G401 (cell line): ENCODE measurements around the gene CHN2. TPM values are rescaled to one million over a fixed set of nuclear protein-coding genes. Genes with fewer than 3 reads are reported as not detected.
A peak's percentile ranks its signal among the peaks of the same experiment; 100 is the strongest.

Experiments
- DNase-seq: peaks from one replicate; pipeline ENCODE4 v3.0.0-alpha.2; 2015; ENCODE audit warnings: low spot score
- in situ Hi-C: cut with HindIII; loops from 2 replicates; pipeline ENCODE4 v1.10.0; 2016; ENCODE audit warnings: low sequenced_read_pairs, mixed read lengths
- total RNA-seq: library from RNA; depleted of rRNA; stranded (reverse); fragments of >200 nt; shearing (Covaris generic); gene quantifications from 2 replicates; pipeline ENCODE4 v1.2.3, GENCODE V29; 2014

Gene CHN2
- total RNA-seq, 1 experiment from 2014 or later, result not detected

DNA sequence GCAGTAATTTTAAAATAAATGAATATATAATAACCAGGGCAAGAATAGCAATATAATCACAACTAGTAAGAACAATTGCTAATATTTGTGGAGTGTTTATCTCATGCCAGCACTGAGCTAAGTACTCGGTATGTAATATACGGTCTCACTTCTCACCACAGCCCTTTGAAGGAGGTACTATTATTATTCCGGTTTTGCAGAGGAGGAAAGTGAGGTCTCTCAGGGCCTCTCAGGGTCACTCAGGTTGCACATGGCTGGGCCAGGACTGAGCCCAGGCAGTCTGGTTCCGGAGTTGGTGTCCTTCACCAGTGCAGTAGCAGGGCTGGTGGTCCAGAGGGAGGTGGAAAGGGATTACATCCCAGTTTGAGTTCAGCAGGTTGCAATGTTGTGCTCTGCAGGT is 80.9 kb downstream of the CHN2 start:
- DNase-seq, result no peak
- in situ Hi-C loops, result no loop called here

DNA sequence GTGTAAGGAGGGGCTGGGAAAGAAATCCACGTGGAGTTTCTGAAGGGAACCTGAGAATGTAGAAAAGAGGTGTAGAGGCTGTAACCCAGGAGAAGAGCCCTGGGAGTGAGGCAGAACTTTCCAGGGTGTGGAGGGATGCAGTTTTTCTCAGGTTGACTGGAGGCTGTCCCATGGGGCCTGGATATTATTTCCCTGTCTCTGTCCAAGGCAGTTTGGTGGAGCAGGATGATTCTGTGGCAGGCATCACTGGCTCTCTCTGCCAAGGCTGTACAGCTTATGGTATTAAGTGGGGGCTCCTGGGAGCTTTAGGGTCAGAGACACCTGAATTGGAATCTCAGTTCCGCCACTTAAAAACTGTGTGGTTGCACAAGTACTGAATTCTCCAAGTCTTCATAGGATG is 81.6 kb downstream of the CHN2 start:
- in situ Hi-C loops, result no loop called here
- DNase-seq, result no peak

DNA sequence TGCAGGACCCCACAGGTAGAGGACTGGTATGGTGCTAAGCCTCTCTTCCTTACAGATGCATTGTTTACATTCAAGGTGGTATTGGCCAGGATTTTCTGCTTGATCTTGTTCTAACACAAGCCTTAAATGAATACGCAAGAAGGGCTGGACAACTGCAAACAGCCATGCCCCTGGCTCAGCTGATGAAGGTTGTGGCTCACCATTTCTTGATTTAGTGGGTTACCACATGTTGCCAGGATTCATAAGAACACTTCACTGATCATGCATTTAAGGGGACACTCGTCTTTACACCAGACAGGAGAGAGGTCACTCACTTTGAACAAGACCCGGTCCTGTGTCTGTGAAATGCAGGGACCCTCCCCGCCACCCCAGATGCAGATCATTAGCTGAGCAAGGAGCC is 82.2 kb downstream of the CHN2 start:
- in situ Hi-C loops, result no loop called here
- DNase-seq, result no peak

DNA sequence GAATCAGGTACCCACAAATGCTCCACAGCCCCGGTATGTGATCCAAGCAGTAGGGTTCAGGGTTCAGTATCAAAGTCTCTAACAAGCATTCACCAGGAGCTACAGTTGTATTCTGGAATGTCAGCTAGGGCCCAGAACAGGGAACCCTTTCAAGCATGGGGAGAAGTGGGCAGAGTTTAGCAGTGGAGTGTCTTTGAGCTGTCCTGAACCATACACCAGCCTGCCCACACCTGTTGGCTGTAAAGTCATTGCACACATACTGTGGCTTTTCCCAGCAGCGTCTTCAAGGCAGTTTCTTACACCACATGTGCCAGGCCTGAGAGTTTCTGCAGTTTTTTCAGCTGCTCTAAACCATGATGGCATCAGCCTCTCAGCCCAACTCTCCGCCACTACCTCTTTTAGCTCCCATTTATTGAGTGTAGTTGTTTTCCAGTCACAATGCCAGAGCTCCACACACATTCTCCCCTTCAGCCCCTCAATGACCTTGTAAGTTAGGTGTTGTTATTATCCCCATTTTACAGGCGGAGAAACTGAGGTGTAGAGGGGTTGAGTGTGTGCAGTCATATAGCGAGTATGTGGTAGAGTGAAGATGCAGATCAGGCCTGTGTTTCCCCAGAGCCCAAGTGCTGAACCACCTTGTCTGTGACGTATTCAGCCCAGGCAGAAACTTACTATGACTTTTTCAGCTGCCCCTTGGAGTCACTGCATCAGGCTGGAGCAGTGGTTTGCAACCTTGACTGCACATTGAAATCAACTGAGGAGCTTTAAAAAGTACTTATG is 83.1 kb downstream of the CHN2 start:
- no peak for DNase-seq
- in situ Hi-C loops, result no loop called here

DNA sequence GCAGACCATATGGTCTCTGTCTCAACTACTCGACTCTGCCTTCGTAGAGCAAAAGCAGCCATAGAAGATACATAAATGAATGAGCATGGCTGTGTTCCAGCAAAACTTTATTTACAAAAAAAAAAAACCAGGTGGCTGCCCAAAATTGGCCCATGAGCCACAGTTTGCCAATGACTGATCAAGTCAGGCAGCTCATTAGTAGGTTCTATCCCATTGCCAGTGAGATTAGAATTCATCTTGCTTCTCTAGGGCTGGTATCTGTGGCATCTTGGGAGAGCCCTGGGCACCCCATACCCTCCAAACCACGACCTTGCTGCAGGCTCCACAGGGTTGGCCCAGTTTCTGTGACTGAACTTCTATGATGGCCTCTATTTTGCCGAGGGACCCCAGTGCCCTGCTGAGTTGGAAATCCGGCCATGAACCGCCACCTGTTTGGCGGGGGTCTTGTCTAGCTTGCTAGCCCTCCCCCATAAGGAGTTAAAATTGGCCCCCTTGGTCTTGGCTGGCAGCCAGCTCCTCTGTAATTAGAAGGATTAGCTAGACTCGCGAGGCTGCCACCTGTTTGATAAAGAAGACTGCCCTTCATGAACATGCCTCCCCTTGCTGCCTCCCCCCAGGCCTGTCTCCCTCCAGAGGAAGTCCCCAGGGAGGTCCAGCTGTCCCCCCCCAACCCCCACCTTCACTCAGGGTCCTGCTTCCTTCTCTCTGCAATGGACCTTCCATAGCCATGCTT is 83.9 kb downstream of the CHN2 start:
- in situ Hi-C loops, result no loop called here
- DNase-seq, result no peak

DNA sequence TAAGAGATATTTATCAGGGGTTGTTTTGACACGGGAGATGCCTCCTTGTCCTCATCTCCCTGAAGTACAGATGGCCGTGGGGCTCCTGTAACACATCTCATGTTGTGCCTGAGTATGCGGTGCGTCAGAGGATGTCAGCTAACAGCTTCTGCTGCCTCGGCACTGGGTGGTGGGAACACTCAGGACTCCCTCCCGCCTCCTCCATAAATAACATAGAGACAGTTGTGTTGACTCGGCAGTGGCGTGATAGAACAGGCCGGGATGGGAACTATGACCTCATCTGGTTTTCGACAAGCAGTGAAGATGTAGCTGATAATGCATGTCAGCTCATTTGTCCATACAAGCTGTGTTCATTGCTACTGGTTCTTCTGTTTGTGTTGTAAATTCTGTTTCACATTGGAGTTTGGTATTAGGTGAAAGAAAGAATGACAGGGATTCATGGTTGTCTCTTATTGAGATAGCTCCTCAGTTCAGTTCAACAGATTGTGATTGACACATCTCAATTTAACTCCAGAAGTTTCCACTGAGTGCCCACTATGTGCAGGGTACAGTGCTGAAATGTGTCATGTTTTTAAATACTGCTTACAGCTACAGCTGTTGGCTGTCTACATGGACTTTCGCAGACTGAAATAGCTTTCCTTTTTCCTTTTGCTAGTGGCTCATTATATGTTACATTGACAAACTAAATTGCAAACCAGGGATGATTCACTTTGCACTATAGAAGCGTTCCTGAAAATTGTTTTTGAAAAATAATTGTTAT is 87.4 kb downstream of the CHN2 start:
- DNase-seq, result peak; percentile 80
- in situ Hi-C loops, result no loop called here

DNA sequence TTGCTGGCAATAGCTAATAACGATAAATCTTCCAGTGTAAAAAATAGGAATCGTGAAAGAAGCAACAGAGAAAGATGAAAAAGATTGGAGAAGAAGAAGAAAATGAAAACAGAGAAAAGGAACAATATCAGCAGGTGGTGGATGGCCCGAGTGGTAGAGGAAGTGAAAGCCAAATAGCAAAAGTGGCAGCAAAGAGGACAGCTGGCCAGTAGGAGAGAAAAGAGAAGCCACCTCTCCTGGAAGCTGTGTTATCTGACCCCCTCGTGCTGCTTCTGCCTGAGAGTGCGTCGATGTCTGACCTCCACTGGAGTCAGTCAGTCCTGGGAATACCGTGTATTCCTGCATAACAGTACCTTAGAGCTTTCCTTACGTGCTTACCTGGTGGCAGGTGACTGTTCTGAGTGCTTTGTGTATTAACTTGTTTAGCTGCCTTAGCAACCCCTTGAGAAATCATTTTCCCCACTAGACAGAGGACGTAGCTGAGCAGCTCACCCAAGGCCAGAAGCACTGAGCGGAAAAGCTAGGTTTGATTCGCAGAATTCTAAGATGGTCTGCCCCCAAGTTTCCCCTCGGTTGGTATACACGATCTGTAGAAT is 88.3 kb downstream of the CHN2 start:
- DNase-seq, result no peak
- in situ Hi-C loops, result no loop called here

DNA sequence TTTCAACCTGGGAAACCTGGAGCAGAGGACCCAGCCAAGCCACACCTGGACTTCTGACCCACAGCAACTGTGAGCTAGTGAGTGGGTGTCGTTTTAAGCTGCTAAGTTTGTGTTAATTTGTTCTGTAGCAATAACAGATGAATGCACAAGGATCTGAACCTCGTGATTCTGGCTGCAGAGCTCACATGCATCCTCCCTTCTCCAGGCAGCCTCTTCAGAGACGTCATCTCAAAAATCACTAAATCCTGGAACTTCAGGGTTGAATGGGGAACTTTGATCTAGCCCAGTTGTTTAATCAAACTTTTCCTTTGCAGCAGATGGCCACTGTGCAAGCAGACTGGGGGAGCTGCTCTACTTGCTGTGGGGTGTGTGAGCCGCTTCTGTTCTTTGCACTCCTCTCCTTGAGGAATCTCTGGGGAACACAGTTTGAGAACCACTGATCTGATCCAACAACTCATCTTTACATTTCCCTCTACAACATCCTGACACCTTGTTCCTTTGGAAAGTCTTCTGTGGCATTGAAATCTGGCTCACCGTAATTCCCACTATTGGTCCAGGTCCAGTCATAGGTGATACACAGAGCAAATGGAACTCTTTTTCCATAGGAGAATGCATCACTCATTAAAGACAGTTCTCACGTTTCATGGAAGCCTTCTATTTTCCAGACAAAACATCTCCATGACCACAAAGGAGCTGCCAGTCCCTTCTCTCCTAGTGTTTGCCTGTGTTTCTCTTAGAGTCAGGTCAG is 90.3 kb downstream of the CHN2 start:
- in situ Hi-C loops, result no loop called here
- DNase-seq, result no peak

DNA sequence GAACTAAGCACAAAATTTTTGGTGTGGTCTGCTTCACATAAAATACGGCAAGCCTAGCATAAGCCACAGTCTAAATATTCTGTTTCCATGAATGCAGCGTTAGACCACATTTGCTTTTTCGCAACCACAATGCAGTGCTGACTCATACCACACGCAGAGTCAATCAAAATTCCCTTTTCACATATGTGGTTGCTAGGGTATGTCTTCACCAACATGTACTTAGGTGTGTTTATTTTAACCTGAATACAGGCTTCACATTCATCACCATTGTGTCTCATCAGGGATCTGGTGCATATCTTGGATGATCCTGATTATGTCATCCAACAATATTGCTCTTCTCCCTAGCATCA is 90.8 kb downstream of the CHN2 start:
- DNase-seq, result no peak

DNA sequence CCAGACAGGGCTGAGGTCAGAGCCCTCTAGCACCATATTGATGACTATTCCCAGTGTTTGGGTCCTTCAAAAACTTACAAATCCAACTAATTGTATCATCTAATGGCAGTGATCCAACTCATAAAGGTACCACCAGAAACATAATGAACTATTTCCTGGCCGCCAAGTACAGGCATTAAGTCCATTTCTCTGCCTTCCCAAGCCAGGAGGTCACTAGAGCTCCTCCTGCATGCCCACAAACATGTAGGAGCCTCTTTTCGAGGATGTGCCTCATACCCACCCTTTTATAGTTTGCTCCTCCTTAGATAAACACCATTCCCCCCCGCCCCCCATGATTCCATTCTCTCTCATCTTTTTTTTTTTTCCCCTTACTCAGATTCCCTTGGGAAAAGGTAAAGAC is 91.3 kb downstream of the CHN2 start:
- DNase-seq, result no peak
- in situ Hi-C loops, result no loop called here

More for the DNA sequence above, 90.8 kb downstream of the CHN2 start:
- in situ Hi-C loops, result no loop called here

DNA sequence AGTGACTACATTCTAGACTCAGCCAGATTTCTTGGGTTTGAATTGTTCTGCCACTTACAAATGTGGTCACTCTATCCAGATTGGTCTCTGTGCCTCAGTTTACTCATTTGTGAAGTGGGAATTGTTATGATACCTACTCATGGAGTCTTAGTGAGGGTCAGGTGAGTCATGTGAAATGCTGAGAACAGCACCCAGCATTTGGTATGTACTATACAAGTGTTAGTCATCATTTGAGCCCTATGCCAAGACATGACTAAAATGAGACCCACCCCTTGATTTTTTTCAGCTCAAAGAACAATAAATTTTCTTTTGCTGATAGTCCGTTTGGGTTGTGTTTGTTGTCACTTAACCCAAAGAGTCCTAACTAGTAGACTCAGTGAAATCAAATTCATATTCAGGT is 92.8 kb downstream of the CHN2 start:
- in situ Hi-C loops, result no loop called here
- DNase-seq, result no peak

DNA sequence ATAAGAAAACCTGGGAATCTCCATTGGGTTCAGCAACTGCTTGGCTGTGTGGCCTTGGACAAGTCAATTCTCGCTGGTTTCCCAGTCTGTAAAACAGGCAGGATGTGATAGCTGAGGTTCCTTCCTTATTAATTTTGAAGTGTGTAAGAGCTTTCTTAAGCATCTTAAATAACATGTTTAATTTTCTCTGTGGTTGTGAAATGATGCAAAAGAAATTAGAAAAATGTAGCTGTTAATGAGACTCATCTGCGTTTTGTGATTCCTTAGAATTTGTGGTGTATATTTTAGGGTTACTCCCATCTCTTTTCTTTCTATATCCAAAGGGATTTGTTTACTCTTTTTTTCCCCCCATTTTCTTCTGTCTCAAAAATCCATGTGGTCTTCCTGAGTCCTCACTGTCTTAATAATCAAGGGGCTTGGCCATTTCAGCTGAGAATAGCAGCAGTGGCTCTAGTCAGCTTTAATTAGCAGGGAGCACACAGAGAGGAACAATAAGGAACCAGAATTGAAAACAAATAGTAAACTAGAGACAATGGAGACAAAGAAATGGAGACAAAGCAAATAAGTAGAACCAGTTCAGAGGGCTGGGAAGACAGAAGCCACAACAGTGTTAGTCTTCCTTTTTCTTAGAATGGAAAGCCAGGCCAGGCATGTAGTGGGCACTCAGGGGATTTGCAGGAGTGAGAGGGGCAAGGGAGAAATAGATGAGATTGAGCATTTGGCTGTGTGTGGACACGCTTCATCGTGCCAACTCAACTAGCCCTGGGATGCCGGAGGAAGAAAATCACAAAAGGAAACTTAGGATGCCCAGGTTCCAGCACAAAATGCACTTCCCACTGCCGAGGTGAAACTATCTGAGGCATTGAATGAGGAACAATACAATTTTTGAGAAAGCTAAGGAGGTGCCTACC is 93.9 kb downstream of the CHN2 start:
- no peak for DNase-seq
- in situ Hi-C loops, result no loop called here

DNA sequence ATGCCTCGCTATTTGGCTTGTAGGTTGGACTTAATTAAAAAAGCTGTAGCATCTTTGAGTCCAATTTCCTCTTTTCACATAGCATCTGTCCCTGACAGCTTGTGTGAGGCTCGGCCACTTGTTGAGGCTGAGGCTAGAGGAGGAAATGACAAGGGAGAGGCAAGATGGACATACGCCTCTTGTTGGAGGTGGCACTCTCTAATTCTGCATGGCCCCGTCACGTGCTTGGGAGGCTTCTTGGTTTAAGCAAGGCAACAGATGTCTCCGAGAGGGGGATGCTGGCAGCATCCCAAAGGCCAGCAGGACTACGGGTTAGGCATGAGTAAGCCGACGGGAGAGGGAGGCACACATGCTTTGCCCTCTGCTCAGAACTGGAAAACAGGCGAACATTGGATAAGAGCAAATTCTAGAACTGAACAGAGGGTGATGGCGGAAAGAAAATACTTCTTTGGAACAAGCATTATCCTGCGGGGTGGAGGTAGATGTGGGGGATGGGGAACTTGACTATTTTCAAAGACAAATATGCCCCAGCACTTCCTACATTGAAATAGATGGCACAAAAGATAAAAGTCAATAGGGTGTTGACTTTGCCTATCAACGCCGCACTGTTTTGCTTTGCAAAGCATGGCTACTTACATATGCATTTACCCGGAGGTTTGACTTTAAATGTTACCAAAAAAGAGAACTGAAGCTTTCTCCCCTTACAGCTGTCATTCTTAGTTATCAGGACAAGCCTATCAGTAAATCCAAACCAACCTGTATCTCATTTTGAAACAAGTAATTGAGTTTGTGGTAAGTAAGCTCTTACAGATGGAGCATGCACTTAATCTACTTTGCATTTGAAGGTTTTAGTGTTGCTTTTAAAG is 94.8 kb downstream of the CHN2 start:
- in situ Hi-C loops, result no loop called here
- DNase-seq, result peak; percentile 100

DNA sequence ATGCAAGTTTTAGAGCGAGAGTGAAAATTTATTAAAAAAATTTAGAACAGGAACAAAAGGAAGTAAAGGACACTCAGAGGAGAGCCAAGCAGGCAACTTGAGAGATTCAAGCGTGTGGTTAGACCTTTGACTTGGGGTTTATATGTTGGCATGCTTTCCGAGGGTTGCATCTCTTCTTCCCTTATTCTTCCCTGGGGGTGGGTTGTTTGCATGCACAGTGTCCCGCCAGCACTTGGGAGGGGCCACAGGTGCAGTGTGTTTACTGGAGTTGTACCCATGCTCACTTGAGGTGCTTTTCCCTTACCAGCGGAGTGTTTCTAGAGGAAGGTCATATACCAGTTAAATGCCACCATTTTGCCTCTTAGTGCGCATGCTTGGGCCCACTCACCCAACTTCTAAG is 96.3 kb downstream of the CHN2 start:
- in situ Hi-C loops, result no loop called here
- DNase-seq, result no peak

DNA sequence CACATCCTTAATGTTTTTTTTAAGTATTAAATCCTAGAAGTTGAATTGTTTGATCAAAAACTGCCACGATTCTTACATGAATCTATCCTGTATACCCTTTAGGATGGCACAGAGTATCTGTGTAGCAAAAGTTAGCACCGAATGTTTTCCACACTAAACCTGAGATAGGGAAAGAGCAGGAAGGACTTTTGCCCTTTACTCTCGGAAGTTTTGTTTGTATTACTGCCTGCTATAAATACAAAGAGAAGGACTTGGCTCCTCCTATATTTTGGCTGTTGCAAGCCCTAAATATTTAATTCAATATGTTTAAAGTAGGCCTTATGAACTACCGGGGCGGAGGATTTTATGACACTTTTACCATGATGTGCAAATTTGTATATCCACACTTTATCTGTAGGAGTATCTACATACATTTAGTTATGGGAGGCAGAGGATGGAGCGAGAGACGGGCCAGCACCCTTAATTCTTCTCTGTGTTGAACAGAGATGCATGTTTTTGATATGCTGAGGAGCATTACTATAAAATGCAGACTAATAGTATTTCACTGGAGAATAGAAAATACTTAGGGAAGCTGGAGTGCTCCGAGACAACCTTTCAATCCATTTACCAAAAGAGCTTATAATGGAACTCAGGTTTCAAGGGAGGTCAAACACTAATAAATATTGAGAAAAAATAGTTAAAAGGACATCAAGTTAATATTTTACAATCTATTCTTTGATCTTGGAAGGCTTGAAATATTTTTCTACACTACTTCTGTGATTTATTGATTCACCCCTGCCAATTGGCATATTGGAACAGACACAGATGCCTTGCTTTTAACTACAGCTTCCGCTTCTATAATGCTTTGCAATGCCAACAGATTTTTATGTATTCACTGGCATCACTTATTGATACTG is 97.4 kb downstream of the CHN2 start:
- DNase-seq, result no peak
- in situ Hi-C loops, result no loop called here

DNA sequence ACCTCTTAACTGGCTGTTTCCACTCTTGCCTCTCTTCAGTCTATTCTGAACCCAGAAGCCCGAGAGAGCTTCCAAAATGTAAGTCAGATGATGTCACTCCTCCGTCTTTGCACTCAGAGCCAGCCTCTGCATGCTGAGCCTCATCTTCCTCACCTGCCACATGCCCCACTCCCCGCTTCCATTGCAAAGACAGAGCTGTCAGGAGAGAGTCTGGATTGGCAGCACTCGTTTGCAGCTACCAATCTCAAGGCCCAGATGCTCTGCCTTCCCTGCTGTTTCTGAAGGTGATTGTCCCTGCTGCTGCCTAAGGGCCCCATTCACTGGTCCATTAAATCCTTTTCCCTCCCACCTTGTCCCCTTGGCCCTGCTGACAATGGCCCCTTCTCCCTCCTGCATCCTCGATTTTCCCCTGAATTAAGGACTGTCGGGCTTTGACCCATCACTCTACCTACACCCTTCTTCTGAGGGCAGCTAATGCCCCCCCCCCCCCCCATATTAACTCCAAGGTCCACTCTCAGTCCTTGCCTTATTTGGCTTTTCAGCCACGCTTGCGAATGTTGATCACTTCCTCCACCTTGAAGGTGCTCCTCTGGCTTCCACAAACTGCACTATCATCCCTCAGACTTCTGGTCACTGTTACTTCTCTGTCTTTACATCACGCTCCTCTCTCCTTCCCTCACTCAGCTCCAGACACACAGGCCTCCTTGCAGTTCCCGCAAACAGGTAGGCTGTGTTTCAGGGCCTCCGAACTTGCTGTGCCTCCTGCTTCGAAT is 98.5 kb downstream of the CHN2 start:
- in situ Hi-C loops, result no loop called here
- no peak for DNase-seq
